HG02970 (cell line): ENCODE data around the gene INTS3.
A peak's percentile ranks its signal among the peaks of the same experiment; 100 is the strongest.

Experiments
- ATAC-seq: cut with Tn5 transposase; IDR thresholded peaks from one replicate; pipeline ENCODE4 v1.9.1; 2021; ENCODE audit warnings: mild to moderate bottlenecking, moderate library complexity, moderate number of reproducible peaks; ENCODE audit not compliant: unreplicated experiment, low FRiP score

The INTS3 gene

DNA sequence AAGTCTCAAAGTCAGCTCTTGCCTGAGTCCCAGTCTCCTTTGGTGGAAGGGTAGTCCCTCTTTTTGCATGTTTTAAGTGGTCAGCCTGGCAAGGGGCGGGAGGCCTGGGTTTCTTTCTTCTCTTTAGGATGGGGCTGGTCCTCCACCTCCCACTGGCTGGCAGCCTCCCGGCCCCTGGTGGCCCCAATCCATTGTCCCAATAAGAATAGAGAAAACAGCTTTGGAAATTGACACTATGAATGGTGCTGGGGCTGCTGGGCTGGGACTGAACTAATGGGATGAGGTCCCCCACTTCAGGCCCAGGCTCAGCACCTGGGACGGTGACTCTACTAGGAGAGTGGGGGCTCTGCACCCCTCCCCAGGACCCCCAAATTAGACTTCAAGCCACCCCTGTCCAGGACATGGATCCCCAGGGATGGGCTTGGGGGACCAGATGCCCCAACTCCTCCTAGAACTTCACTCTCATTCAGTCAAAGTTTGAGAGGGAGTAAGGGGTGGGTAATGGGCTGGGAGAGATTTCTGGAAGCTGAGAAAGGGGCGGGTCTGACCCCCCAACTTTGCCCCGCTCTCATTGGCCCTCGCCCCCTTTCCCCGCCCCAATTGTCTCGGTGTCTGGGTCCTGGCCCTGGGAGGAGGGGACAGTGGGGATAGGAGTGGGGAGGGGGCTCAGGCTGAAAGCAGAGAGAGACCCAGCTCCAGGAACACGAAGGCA, 65.6 kb downstream of the INTS3 start:
- no peak for ATAC-seq

DNA sequence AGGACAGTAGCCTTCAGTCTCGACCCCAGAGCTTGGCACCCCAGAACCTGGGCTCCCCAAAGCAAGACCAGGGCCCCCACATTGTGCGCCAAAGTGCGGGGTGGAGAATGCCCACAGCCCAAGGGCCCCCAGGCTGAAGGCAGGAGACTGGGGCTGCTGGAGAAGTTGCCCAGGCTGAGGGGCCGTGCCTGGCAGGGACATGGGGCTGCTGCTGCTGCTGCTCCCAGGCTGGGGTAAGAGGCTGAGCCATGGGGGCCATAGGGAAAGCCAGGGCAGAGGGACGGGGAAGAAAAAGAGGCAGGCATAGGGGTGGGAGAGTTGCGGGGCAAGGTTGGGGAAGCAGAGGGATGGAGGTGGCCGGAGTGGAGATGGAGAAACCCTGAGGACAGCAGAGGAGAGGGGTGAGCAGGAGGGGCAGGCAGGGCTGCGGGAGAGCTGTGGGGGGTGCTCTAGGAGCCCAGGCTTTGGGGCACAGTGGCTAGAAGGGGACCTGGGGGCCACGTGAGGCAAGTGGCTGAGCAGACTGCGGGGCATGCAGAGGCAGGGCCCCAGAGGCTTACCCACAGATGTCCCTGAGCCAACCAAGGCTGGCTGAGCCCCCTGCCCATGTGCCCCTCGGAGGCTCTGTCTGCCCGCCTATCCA, 66.2 kb downstream of the INTS3 start:
- ATAC-seq: no peak

DNA sequence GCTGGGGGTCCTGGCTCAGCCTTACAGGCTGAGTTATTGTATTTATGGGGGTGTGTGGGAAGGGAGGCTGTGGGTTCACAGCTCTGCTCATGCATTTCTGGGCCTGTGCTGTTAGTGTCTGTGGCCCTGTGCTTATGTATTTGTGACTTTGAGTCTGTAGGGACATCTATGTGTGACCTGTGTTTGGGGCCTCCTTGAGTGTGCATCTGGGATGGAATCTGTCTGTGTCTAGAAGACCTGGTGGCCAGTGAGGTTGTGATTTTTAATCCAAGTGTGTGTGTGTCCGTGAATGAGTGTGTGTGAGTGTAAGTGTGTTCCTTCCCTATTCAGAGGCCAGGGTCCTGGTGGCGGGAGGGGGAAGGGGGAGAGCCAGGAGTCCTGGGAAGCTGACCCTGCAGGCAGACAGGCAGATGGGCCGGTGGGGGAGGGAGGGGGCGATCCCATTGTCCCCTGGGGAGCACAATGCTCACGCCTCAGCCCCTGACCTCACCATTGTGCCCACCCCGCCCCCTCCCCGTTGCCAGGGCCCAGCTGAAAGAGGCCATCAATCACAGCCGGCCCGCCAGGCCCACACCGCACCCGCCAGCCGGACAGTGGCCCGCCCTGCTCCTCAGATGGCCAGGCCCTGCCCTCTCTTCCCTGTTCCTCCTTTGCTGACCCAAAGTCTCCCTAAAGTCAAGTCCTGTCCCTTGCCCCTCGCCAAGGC, 66.9 kb downstream of the INTS3 start:
- no peak for ATAC-seq

GRCh38 chr1:153795330-153795837, 67.5 kb downstream of the INTS3 start:
- ATAC-seq: no peak

- no peak for ATAC-seq
These were observed 68.3 kb downstream of the INTS3 start for GRCh38 chr1:153795934-153796785.

DNA sequence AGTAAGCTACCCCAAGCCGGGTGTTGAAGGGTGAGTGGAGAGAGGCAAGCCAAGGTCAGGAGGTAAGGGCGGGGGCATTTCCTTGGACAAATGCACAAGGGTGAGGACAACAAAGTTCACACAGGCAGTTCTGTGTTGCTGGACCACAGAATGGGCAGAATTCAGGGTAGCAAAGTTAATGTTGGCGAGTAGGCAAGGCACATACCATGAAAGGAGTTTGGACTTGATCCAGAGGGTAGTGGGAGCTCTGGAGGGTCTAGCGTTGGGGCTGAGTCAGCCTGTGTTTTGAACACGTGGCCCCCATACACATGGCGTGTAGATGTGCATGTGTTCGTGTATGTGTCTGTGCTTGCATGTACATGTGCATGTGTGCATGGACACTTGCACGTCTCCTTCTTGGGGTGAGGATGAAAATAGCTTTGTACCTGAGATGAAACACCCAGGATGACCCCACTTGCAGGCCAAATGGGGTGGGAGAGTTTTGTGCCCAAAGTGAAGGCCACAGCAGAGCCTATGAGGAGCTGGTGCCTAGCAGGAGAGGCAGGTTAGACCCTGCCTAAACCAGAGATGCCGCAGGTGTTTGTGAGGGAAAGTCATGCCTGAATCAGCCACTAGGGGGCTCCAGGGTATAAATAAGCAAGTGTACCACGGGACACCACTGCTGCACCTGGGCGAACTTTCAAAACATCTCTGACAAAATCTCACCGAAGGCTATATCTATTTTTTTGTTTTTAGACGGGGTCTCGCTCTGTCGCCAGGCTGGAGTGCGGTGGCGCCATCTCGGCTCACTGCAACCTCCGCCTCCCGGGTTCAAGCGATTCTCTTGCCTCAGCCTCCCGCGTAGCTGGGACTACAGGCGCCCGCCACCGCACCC, 69.2 kb downstream of the INTS3 start:
- no peak for ATAC-seq

GRCh38 chr1:153798468-153798780, 70.6 kb downstream of the INTS3 start:
- no peak for ATAC-seq

- no peak for ATAC-seq
These were observed 71.2 kb downstream of the INTS3 start for GRCh38 chr1:153799016-153799415.

GRCh38 chr1:153799566-153800465, 72.0 kb downstream of the INTS3 start:
- no peak for ATAC-seq

DNA sequence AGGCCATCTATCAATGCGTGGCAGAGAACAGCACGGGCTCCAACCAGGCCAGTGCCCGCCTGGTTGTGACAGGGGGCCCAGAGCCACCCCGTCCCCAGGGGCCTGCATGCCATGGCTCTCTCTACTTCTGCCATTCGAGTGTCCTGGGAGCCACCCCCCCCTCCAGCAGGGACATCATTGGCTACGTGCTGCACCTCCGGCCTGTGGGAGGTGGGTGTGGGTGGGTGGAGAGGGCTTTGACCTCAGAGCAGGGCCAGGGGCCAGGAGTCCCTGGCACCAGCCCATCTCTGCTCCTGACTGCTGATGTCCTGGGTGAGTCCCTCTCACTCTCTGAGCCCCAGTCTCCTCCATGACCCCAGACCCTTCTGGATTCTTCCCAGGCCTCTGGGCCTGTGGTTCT, 72.7 kb downstream of the INTS3 start:
- no peak for ATAC-seq

DNA sequence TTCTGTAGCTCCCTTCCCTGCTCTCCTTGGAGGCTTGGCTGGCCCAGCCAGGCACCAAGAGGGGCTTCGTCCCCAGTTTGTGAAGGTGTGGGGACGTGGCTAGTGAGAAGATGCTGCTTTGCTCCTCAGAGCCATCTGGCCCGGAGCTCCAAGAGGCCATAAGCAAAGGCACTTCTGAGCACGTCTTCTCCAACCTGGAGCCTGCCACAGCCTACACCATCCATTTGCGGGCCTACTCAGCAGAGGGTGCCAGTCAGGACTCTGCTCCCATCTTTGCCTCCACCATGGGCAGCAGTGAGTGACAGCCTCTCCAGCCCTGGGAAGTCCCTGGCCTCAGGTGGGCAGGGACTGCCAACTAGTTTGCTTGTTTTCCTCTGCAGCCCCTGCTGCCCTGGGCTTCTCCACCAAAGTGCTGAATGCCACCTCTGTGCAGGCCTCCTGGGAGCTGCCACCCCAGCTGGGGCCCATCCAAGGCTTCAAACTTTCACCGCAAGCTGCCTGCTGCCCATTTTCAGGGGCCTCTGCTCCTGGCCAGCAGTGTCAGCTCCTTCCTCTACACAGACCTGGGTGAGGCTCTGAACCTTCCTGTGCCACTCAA, 73.3 kb downstream of the INTS3 start:
- ATAC-seq: no peak

GRCh38 chr1:153801786-153802697, 74.2 kb downstream of the INTS3 start:
- ATAC-seq: no peak

GRCh38 chr1:153803470-153804056, 75.7 kb downstream of the INTS3 start:
- no peak for ATAC-seq

- no peak for ATAC-seq
These were observed 76.3 kb downstream of the INTS3 start for GRCh38 chr1:153804112-153804511.

DNA sequence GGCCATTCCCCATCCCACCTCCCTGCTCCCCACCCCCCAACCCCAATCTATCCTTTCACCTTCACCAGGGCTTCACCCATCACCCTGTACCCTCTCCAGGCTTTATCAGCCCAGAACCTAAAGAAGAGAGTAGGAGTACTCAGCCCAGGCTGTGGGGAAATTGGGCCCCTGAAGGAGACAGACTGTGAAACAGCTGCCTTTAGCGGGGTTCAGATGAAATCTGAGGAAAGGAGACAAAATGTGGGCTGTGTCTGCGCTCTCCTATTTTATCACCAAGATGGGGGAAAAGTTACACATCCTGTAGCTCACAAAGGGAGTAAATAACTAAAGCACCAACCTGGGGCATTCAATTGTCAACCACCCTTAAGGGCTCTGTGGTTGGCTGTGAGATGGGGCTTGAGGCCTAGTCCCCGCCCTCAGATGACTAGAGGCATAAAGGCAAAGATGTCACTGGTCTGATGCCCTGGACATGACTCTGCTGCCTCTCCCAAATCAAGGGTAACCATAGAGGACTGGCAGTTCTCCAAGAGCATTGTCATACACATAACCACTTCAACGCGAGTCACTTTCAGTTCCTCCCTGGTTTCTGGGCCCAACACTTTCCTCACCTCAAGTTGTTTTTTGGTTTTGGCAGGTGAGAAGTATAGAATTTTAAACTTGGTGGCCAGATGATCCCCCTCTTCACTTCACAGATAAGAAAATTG, 77.3 kb downstream of the INTS3 start:
- ATAC-seq: peak; percentile 88
